Effector memory CD8-positive, alpha-beta T cell (primary cell): ENCODE results near the gene ZNF750.

Experiments used
- ATAC-seq: fragments of 150-1000 bp; cut with Tn5 transposase; replicated peaks from 2 replicates; pipeline ENCODE4 v1.10.0; 2021; ENCODE audit warnings: mild to moderate bottlenecking, moderate library complexity
- DNase-seq, 3 experiments: peaks; one replicate each; pipeline ENCODE4 v3.0.0; 2021
- H3K27ac Mint-ChIP-seq, 2 donors: one replicate each; pipeline ENCODE4 v1.8.0; 2022; ENCODE audit warnings: mild to moderate bottlenecking in 2 of 2, mixed read lengths in 2 of 2, moderate library complexity in 2 of 2
- H3K27me3 Mint-ChIP-seq, 2 donors: one replicate each; pipeline ENCODE4 v1.8.0; 2022; ENCODE audit warnings: mixed read lengths in 2 of 2
- H3K36me3 Mint-ChIP-seq: one replicate; pipeline ENCODE4 v1.8.0; 2022; ENCODE audit warnings: mild to moderate bottlenecking, moderate library complexity, mixed read lengths; ENCODE audit not compliant: insufficient read depth
- H3K4me1 Mint-ChIP-seq, 2 donors: one replicate each; pipeline ENCODE4 v1.8.0; 2022; ENCODE audit warnings: low read depth in 2 of 2, mixed read lengths in 2 of 2
- H3K4me3 Mint-ChIP-seq, 2 donors: one replicate each; pipeline ENCODE4 v1.8.0; 2022; ENCODE audit warnings: mild to moderate bottlenecking in 2 of 2, mixed read lengths in 2 of 2, moderate library complexity in 2 of 2
- H3K9me3 Mint-ChIP-seq, 2 donors: one replicate each; pipeline ENCODE4 v1.8.0; 2022; ENCODE audit warnings: mixed read lengths in 2 of 2

Gene ZNF750

DNA sequence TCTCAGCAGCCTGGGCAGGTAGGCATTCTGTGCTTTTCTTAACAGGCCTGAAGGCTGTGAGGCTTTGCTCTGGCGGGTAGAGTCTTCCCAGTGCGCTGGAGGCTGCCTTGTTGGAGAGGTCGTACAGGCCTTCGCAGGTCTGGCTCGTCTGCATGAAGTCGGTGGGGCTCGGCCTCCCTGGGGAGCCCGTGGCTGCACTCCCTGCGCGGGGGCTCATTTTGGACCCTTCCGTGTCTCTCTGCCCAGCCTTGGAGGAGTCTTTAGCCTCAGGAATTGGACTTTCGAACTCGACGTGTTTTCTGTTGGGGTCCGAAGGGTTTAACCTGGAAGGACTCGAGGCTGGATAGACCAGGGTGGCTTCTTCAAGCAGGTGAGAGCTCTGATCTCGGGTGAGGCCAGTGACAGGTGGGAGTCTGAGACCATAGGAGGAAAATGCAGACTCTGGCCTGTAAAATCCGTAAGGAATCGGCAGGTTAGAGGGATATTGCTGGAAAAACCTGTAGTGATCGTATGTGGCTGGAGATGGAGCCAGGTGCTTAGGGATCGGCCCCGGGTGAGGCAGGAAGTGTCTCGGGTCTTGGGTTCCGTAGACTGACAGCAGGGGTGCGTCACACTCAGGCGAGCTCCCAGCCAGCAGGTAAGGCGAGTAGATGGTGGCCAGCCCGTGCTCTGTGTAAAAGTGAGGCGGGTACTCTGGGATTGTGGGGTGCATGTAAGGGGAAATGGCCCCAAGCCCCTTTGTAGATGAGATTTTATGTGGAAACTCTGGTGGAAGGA, 8.6 kb downstream of the ZNF750 start:
- peaks cover 5% of the 10 kb centered on the region for H3K36me3 Mint-ChIP-seq
- peaks cover 0 to 9% of the 10 kb centered on the region in 2 donors for H3K4me1 Mint-ChIP-seq
- H3K27ac Mint-ChIP-seq = peak overlapping the region in 1 of 2 donors; percentile 39
- no peak overlapping the region for H3K4me3 Mint-ChIP-seq
- H3K27me3 Mint-ChIP-seq = no peaks in the 10 kb centered on the region
- H3K9me3 Mint-ChIP-seq = no peaks in the 10 kb centered on the region
- DNase-seq (no peak), ATAC-seq (no peak)

DNA sequence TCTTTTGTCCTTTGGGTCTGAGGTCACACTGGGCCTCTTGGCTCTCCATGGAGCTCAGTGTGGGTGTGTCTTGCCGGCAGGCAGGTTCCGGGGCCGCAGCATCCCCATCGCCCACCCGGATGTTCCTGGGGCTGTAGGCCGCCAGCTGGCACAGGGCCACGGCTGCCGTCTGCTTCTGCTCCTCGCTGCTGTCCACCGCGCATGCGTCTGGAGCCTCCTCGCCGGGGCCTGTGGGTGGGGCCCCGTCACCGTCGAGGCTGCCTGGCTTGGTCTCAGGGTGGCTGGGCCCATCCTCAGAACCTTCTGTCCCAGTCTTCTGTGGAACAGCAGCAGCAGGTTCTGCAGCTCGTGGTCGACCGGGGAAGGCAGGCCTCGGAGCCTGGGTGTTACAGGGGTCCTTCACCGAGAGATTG, 9.6 kb downstream of the ZNF750 start:
- no peaks in the 10 kb centered on the region for H3K9me3 Mint-ChIP-seq
- no peak overlapping the region for H3K4me3 Mint-ChIP-seq
- H3K27me3 Mint-ChIP-seq = no peaks in the 10 kb centered on the region
- no peak overlapping the region for H3K27ac Mint-ChIP-seq
- ATAC-seq (no peak), DNase-seq (no peak)
- H3K36me3 Mint-ChIP-seq = peaks cover 3% of the 10 kb centered on the region
- peaks cover 0 to 9% of the 10 kb centered on the region in 2 donors for H3K4me1 Mint-ChIP-seq

DNA sequence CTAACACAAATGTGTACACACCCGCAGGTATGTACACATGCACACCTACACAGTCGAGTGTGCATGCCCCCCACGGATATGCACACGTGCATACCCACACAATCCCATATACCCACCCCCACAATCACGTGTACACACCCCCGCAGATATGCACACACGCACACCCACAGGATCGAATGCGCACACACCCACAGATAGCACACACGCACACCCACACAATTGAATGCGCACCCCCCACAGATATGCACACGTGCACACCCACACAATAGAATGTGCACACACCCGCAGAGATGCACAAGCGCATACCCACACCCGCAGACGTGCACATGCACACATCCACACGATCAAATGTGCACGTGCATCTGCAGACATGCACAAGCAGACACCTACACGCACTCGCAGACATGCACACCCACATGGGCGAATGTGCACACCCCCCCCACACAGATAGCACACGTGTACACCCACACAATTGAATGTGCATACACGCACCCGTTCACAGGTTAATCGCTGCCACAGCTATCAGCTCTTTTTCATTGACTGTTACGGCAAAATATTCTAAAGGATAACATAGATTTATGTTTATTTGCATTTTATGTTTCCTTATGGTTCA, 10.8 kb downstream of the ZNF750 start:
- Mint-ChIP-seq H3K4me1 (peaks cover 0 to 9% of the 10 kb centered on the region in 2 donors), H3K4me3 (no peak overlapping the region), H3K27ac (no peak overlapping the region), H3K36me3 (no peaks in the 10 kb centered on the region), H3K27me3 (no peaks in the 10 kb centered on the region), H3K9me3 (no peaks in the 10 kb centered on the region)
- ATAC-seq = no peak
- DNase-seq = no peak

DNA sequence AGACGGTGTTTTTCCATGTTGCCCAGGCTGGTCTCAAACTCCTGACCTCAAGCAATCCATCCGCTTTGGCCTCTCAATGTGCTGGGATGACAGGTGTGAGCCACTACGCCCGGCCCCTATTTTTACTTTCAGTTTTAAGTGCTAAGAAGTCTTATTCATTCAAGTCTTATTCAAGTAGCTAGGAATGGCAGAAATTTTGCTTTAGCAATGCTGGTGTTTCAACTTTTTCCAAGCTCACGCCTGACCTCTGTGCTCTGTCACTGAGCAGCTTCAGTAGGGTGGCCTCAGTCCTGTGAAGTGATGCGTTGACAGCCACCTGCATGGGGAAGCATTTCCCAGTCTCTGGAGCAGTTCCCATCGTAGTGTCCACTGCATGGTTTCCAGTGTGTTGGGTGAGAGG, 12.9 kb downstream of the ZNF750 start:
- no peaks in the 10 kb centered on the region for H3K27me3 Mint-ChIP-seq
- ATAC-seq (no peak), DNase-seq (no peak)
- no peaks in the 10 kb centered on the region for H3K9me3 Mint-ChIP-seq
- peaks cover 0 to 9% of the 10 kb centered on the region in 2 donors for H3K4me1 Mint-ChIP-seq
- peak overlapping the region in 1 of 2 donors; percentile 38 for H3K27ac Mint-ChIP-seq
- no peak overlapping the region for H3K4me3 Mint-ChIP-seq
- H3K36me3 Mint-ChIP-seq = no peaks in the 10 kb centered on the region

DNA sequence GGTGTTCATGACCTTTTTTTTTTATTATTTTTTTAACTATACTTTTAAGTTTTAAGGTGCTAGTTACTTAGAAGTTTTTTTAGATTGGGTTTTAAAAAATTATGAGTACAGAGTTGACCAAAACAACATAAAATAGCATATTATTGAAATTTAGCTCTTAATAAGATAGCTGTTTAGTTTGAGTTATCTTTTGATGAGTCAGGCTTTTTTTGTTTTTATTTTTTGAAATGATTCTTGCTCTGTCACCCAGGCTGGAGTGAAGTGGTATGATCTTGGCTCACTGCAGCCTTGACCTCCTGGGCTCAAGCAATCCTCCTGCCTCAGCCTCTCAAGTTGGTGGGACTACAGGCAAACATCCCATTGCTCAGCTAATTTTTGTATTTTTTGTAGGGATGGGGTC, 13.6 kb downstream of the ZNF750 start:
- H3K36me3 Mint-ChIP-seq = no peaks in the 10 kb centered on the region
- no peaks in the 10 kb centered on the region for H3K27me3 Mint-ChIP-seq
- no peaks in the 10 kb centered on the region for H3K9me3 Mint-ChIP-seq
- no peak overlapping the region for H3K4me3 Mint-ChIP-seq
- peak overlapping the region in 1 of 2 donors; percentile 38 for H3K27ac Mint-ChIP-seq
- peaks cover 1 to 7% of the 10 kb centered on the region in 2 donors for H3K4me1 Mint-ChIP-seq
- ATAC-seq (no peak), DNase-seq (no peak)

DNA sequence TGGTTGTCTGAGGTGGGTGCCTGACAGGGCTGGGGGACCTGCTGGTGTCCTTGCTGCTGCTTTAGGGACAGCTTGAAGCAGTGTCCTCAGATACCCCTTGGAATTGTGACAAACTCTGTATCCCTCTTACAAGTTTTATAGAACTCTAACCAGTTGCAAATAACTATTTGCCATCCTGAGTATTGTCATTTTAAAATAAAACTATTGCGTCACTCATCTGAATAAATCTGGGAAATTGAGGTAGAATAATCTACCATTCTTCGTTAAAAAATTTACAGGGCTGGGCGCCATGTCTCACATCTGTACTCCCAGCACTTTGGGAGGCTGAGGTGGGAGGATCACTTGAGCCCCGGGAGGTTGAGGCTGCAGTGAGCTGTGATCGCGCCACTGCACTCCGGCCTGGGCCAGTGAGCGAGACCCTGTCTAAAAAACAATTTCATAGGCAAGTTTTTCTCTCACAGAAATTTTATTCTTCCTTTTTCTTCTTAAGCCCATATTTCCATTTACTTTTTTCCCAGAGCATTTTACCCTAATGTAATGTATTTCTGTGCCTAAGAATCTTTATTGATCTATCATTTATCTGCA, 14.2 kb downstream of the ZNF750 start:
- no peaks in the 10 kb centered on the region for H3K9me3 Mint-ChIP-seq
- ATAC-seq = no peak
- H3K27me3 Mint-ChIP-seq = no peaks in the 10 kb centered on the region
- DNase-seq = no peak
- H3K36me3 Mint-ChIP-seq = no peaks in the 10 kb centered on the region
- H3K4me3 Mint-ChIP-seq = no peak overlapping the region
- H3K4me1 Mint-ChIP-seq = peaks cover 5 to 7% of the 10 kb centered on the region in 2 donors
- H3K27ac Mint-ChIP-seq = peak overlapping the region in 1 of 2 donors; percentile 32

DNA sequence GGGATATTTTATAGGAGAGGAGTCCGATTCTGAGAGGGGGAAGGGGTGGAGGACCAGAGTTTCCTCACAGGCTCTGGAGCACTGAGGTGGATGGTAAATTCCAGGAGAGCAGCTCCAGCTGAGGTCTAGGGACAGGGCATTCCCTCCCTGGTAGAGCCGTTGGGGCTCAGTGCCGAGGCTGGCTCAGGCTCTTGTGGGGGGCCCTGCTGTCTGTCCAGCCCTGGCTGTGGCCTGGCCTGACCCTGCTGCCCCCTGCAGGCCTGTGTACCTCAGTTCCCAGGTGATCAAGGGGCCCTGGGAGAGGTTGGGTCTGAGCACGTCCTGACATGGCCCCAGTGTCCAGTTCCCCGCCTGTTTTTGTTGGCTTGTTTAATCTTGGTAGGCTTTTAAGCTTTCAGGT, 16.8 kb downstream of the ZNF750 start:
- no peak for DNase-seq
- ATAC-seq = no peak
- Mint-ChIP-seq H3K4me3 (no peak overlapping the region), H3K9me3 (peaks cover 0 to 6% of the 10 kb centered on the region in 2 donors), H3K27me3 (no peaks in the 10 kb centered on the region), H3K4me1 (peaks cover 0 to 5% of the 10 kb centered on the region in 2 donors), H3K36me3 (peaks cover 4% of the 10 kb centered on the region), H3K27ac (no peak overlapping the region)

DNA sequence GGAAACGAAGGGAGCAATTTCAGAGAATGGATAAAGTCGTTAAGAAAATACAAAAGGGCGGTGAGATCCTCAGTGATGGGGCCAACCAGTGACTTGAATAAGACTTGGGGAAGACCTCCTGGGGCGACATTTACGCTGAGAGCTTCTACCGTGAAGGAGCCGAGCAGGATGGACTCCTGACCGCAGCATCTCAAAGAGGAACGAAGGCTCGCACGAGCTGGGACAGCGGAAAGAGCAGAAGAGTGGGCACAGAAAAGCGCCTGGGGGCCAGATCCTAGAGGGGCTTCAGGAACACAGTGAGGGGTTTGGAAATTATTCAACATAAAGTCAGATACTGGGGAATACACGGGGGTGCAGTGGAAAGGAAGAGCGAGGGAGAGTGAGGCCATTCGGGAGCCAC, 17.5 kb downstream of the ZNF750 start:
- H3K9me3 Mint-ChIP-seq = peaks cover 0 to 6% of the 10 kb centered on the region in 2 donors
- no peaks in the 10 kb centered on the region for H3K27me3 Mint-ChIP-seq
- DNase-seq = no peak
- H3K4me3 Mint-ChIP-seq = no peak overlapping the region
- ATAC-seq = no peak
- peaks cover 4% of the 10 kb centered on the region for H3K36me3 Mint-ChIP-seq
- peaks cover 2 to 5% of the 10 kb centered on the region in 2 donors for H3K4me1 Mint-ChIP-seq
- H3K27ac Mint-ChIP-seq = peak overlapping the region in 1 of 2 donors; percentile 2

DNA sequence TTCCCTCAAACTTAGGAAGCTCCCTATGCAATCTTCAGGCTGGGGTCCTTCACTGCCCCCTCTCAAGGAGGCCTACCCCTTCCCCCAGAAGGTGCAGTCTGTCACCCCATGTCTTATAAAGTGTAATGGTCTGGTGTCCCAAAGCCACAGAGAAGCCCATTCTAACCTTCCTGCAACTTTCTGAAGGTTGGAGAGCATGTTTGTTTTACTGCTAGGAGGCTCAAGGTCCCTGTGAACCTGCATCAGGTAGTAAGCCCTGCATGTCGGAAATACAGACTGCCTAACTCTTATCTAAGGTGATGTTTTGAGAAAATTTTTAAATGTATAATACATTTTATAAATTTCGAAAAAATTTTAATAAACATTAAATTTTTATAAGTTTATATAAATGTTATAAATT, 18.3 kb downstream of the ZNF750 start:
- peaks cover 6% of the 10 kb centered on the region for H3K36me3 Mint-ChIP-seq
- DNase-seq (no peak), ATAC-seq (no peak)
- H3K9me3 Mint-ChIP-seq = peaks cover 0 to 6% of the 10 kb centered on the region in 2 donors
- no peaks in the 10 kb centered on the region for H3K27me3 Mint-ChIP-seq
- peaks cover 2 to 5% of the 10 kb centered on the region in 2 donors for H3K4me1 Mint-ChIP-seq
- no peak overlapping the region for H3K4me3 Mint-ChIP-seq
- H3K27ac Mint-ChIP-seq = peak overlapping the region in 1 of 2 donors; percentile 81

DNA sequence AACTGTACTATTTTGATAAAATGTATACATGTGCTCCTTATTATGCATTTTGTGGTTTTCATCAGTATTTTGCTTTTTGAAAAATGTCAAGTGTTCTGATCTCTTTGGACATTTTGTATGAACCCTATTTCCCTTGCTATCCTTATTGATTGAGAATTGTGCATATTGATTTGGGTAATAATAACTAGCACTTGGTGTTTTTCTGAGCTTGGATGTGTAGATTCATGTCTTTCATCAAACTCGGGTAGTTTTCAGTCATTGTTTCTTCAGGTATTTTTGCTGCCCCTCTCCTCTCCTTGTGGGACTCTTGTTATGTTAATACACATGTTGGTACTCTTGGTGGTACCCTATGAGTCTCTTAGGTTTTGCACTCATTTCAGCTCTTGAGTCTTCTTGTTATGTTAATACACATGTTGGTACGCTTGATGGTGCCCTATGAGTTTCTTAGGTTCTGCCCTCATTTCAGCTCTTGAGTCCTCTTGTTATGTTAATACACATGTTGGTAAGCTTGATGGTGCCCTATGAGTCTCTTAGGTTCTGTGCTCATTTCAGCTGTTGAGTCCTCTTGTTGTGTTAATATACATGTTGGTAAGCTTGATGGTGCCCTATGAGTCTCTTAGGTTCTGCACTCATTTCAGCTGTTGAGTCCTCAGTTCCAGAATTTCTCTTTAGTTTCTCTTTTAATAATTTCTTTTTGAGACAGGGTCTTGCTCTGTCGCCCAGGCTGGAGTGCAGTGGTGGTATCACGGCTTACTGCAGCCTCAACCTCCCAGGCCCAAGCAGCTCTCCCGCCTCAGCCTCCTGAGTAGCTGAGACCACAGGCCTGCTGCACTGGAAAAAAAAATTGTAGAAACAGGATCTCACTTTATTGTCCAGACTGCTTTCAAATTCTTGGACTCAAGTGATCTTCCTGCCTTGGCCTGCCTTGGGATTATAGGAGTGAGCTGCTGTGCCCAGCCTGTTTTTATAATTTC, 19.3 kb downstream of the ZNF750 start:
- Mint-ChIP-seq H3K27ac (peak overlapping the region in 1 of 2 donors; percentile 81), H3K4me3 (no peak overlapping the region), H3K9me3 (peaks cover 0 to 6% of the 10 kb centered on the region in 2 donors), H3K36me3 (peaks cover 6% of the 10 kb centered on the region), H3K4me1 (peaks cover 4 to 5% of the 10 kb centered on the region in 2 donors), H3K27me3 (no peaks in the 10 kb centered on the region)
- ATAC-seq = no peak
- no peak for DNase-seq

DNA sequence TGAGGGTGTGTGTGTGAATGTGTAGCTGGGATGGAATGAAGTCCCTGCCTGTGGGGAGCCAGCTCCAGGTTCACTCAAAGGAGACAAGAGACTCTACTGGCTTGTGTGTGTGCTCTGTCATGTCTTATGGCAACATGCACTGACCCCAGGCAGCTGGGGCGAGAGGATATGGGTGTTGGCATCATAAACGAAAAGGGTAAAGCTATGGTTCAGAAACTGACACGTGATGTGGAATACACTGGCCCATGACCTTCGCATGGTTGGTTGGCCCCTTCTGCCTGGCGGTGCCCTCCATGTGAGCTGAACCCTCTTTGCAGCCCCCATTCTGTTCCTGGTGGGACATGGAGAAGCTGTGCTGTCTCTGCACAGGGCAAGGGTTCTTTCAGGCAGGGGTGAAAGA, 21.9 kb downstream of the ZNF750 start:
- Mint-ChIP-seq H3K4me3 (no peak overlapping the region), H3K27me3 (no peaks in the 10 kb centered on the region), H3K36me3 (peaks cover 13% of the 10 kb centered on the region), H3K27ac (no peak overlapping the region), H3K9me3 (peaks cover 0 to 6% of the 10 kb centered on the region in 2 donors), H3K4me1 (peaks cover 5 to 8% of the 10 kb centered on the region in 2 donors)
- DNase-seq = no peak
- no peak for ATAC-seq

DNA sequence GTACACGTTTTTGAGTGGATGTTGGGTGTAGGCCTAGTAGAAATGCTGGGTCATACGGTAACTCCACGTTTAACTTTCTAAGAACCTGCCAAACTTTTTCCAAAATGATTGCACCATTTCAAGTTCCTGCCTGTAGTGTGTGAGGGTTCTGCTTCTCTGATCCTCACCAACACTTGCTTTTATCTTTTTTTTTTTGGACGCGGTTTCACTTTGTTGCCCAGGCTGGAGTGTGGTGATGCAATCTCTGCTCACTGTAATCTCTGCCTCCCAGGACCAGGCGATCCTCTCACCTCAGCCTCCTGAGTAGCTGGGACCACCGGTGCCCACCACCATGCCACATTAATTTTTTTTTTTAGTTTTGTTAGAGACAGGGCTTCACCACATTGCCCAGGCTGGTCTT, 23.5 kb downstream of the ZNF750 start:
- Mint-ChIP-seq H3K27me3 (no peaks in the 10 kb centered on the region), H3K4me1 (peaks cover 5 to 8% of the 10 kb centered on the region in 2 donors), H3K9me3 (peaks cover 0 to 6% of the 10 kb centered on the region in 2 donors), H3K36me3 (peaks cover 20% of the 10 kb centered on the region), H3K4me3 (no peak overlapping the region), H3K27ac (no peak overlapping the region)
- ATAC-seq (no peak), DNase-seq (no peak)

DNA sequence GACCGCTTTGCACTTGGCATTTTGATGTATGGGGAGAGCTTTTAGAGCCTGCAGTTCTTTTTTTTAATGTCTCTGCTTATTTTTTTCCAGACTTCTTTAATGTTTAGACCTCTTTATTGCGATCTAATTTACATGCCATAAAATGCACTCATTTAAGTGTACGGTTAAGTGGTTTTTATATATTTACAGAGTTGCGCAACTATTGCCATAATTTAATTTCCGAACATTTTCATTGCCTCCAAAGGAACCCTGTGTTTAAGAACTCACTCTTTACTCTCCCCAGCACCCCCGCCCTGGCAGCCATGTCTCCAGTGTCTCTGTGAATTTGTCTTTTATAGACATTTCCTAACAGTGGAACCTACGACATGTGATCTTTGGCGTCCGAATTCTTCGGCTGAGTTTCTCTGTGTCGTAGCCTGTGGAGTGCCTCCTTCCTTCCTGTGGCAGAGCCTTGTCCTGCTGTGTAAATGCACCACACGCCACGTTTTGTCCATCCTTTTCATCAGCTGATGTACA, 24.0 kb downstream of the ZNF750 start:
- peak overlapping the region; percentile 32 to 76 for H3K27ac Mint-ChIP-seq
- H3K9me3 Mint-ChIP-seq = peaks cover 0 to 6% of the 10 kb centered on the region in 2 donors
- H3K36me3 Mint-ChIP-seq = peaks cover 20% of the 10 kb centered on the region
- DNase-seq = no peak
- H3K4me3 Mint-ChIP-seq = no peak overlapping the region
- no peaks in the 10 kb centered on the region for H3K27me3 Mint-ChIP-seq
- ATAC-seq = no peak
- peaks cover 0 to 8% of the 10 kb centered on the region in 2 donors for H3K4me1 Mint-ChIP-seq
